Esophagus muscularis mucosa (tissue), 3 donors: Measurements from ENCODE around the gene LGALS13.

ENCODE experiments used
- POLR2A ChIP-seq: fragments of 450-650 bp; IDR thresholded peaks from one replicate; pipeline ENCODE4 v1.6.1; 2017; ENCODE audit warnings: antibody characterized with exemption, moderate library complexity, mild to moderate bottlenecking, low read depth
- TF ChIP-seq, protein P1 (sequence below), 3 experiments: fragments of 200-600 bp in 2 of 3; fragments of 450-650 bp in 1 of 3; sonication (generic) in 2 of 3; IDR thresholded peaks; one replicate each; pipeline ENCODE4 v1.5.1; 2017 to 2019; ENCODE audit warnings: antibody characterized with exemption in 3 of 3, mild to moderate bottlenecking in 2 of 3, moderate library complexity in 1 of 3

GRCh38 chr19:39603825-39604224, 1.5 kb downstream of the LGALS13 start:
- TF ChIP-seq, protein P1, sequence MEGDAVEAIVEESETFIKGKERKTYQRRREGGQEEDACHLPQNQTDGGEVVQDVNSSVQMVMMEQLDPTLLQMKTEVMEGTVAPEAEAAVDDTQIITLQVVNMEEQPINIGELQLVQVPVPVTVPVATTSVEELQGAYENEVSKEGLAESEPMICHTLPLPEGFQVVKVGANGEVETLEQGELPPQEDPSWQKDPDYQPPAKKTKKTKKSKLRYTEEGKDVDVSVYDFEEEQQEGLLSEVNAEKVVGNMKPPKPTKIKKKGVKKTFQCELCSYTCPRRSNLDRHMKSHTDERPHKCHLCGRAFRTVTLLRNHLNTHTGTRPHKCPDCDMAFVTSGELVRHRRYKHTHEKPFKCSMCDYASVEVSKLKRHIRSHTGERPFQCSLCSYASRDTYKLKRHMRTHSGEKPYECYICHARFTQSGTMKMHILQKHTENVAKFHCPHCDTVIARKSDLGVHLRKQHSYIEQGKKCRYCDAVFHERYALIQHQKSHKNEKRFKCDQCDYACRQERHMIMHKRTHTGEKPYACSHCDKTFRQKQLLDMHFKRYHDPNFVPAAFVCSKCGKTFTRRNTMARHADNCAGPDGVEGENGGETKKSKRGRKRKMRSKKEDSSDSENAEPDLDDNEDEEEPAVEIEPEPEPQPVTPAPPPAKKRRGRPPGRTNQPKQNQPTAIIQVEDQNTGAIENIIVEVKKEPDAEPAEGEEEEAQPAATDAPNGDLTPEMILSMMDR (IDR thresholded peaks at IDR 0.05), result no peak
- no peak for TF ChIP-seq POLR2A
